ENCODE data around the gene COL2A1. TPM values are rescaled to one million over a fixed set of nuclear protein-coding genes. Genes with fewer than 3 reads are reported as not detected.

COL2A1 gene
- total RNA-seq, 1 donor from 2014 or later, result 1.9 TPM

DNA sequence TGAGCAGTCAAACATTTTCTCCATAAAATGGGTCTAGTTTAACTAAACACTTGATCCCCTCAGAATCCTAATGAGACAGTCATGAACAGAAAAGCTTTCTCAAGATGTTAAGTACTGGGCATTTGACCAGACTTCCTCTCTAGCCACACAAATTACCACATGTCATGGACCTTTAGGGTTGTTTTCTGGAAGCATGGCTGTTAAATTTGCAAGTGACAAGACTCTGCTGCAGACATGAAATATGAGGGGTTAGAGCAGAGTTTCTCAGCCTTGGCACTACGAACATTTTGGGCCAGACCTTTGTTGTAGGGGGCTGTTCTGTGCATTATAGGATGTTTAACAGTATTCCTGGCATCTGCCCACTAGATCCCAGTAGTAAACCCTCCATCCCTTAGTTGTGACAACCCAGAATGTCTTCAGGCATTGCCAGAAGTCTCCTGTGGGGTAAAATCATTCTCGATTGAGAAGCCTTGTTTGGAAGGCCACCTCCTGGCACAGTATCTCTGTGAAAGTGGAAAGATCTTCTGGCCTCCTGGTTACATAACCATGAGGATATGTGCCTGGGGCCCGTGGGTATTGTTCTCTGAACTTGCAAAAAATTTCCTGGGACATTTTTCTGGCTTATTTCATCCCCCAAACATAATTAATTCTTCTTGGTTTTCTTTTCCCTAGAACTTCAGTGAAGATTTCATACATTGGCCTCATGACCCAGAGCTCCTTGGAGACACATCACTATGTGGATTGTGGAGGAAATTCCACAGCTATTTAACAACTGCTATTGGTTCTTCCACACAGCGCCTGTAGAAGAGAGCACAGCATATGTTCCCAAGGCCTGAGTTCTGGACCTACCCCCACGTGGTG lies 36.6 kb downstream of the COL2A1 start:
- Mint-ChIP-seq H3K9me3 (ENCODE audit: unreplicated experiment) (no peaks in the 10 kb centered on the region), H3K36me3 (ENCODE audit: low read depth, unreplicated experiment) (no peaks in the 10 kb centered on the region), H3K4me3 (ENCODE audit: unreplicated experiment) (no peak overlapping the region), H3K4me1 (ENCODE audit: unreplicated experiment) (peaks cover 12% of the 10 kb centered on the region), H3K27me3 (ENCODE audit: unreplicated experiment) (peaks cover 7% of the 10 kb centered on the region), H3K27ac (ENCODE audit: unreplicated experiment) (no peak overlapping the region)
- TF ChIP-seq, protein P1, sequence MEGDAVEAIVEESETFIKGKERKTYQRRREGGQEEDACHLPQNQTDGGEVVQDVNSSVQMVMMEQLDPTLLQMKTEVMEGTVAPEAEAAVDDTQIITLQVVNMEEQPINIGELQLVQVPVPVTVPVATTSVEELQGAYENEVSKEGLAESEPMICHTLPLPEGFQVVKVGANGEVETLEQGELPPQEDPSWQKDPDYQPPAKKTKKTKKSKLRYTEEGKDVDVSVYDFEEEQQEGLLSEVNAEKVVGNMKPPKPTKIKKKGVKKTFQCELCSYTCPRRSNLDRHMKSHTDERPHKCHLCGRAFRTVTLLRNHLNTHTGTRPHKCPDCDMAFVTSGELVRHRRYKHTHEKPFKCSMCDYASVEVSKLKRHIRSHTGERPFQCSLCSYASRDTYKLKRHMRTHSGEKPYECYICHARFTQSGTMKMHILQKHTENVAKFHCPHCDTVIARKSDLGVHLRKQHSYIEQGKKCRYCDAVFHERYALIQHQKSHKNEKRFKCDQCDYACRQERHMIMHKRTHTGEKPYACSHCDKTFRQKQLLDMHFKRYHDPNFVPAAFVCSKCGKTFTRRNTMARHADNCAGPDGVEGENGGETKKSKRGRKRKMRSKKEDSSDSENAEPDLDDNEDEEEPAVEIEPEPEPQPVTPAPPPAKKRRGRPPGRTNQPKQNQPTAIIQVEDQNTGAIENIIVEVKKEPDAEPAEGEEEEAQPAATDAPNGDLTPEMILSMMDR (IDR thresholded peaks at IDR 0.05; ENCODE audit: unreplicated experiment), result no peak
- DNase-seq (ENCODE audit: low spot score), result no peak

DNA sequence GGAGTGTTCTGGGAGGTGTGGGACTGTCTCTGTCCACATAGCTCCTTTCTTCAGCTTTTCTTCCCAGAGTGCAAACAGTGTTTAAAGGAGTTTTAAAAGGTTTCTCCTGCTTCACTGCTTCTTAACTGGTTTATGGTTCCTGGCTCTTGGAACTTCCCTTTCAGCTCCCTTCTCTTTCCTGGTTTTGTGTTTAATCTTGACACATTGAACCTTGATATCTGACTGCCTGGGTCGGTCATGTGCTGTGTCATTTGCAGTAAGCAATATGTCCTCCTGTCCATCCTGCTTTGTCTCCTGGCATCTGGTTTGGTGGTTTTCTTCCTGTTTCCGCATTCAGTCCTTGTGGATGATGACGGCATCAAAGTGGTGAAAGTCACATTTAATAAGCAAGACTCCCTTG lies 38.7 kb downstream of the COL2A1 start:
- Mint-ChIP-seq H3K4me1 (ENCODE audit: unreplicated experiment) (peaks cover 12% of the 10 kb centered on the region), H3K27ac (ENCODE audit: unreplicated experiment) (no peak overlapping the region), H3K36me3 (ENCODE audit: low read depth, unreplicated experiment) (no peaks in the 10 kb centered on the region), H3K9me3 (ENCODE audit: unreplicated experiment) (no peaks in the 10 kb centered on the region), H3K27me3 (ENCODE audit: unreplicated experiment) (peaks cover 8% of the 10 kb centered on the region), H3K4me3 (ENCODE audit: unreplicated experiment) (peak overlapping the region; percentile 6)
- no peak for DNase-seq (ENCODE audit: low spot score)
- TF ChIP-seq, protein P1 (IDR thresholded peaks at IDR 0.05; ENCODE audit: unreplicated experiment), result no peak

DNA sequence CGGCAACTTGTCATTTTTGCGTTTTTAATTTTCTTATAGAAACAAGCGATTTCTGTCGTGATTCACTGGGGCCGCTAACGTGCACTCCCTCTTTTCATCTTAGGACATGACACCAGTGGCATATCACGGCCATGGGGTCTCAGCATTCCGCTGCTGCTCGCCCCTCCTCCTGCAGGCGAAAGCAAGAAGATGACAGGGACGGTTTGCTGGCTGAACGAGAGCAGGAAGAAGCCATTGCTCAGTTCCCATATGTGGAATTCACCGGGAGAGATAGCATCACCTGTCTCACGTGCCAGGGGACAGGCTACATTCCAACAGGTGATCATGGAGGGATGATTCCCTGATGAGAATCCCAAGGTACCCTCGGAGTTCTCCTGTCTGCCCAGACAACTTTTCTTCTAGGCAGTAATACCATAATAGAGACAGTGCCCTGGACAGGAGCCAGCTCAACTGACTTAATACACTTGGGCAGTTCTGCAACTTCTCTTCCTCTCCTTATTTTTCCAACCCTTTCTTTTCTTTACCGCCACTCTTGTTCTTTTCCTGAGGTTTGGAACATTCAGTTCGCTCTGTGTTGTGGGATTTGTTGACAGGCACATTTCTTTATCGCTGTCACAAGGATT lies 40.1 kb downstream of the COL2A1 start:
- TF ChIP-seq, protein P1 (IDR thresholded peaks at IDR 0.05; ENCODE audit: unreplicated experiment), result no peak
- no peak for DNase-seq (ENCODE audit: low spot score)
- Mint-ChIP-seq H3K27me3 (ENCODE audit: unreplicated experiment) (peaks cover 12% of the 10 kb centered on the region), H3K36me3 (ENCODE audit: low read depth, unreplicated experiment) (peaks cover 9% of the 10 kb centered on the region), H3K9me3 (ENCODE audit: unreplicated experiment) (peaks cover 8% of the 10 kb centered on the region), H3K4me1 (ENCODE audit: unreplicated experiment) (peaks cover 12% of the 10 kb centered on the region), H3K4me3 (ENCODE audit: unreplicated experiment) (peak overlapping the region; percentile 97), H3K27ac (ENCODE audit: unreplicated experiment) (no peak overlapping the region)

DNA sequence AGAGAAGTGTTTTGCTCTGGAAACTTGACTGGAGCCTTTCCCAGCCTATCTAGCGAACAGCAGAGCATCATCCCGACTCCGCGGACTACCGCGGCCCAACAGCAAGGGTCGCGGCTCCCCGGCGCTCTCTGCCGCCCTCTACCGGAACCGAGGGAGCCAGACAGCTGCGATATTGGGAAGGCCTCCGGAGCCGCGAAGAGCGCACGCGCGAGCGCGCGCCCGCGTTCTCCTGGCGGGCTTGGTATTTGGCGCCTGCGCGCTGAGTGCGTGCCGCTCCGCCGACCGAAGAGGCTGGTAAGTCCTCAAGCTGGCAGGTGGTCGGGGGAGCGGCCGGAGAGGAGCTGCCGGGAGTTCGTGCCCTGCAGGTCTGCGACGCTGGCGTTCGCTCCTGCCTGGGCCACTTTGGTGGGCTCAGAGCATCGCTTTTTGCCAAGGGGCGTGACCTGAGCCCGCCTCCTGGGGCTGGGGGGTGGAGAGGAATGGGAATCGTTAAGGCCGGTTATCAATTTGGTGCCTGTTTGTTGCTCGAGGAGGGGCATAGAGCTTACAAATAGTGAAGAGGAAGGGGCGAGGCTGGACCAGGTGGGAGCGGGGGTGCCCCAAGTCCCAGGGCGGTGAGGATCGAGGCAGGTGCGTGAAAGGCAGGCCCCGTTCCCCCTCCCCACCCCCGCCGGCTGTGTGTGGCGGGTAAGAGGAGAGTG lies 40.8 kb downstream of the COL2A1 start, which contains the start of gene TMEM106C:
Gene TMEM106C (plus strand): TSS at position 257 of the 701 bp plus-strand sequence. CDS start 641 bp downstream, outside the sequence.
- peaks cover 12% of the 10 kb centered on the region for H3K4me1 Mint-ChIP-seq (ENCODE audit: unreplicated experiment)
- peaks cover 8% of the 10 kb centered on the region for H3K9me3 Mint-ChIP-seq (ENCODE audit: unreplicated experiment)
- DNase-seq (ENCODE audit: low spot score), result peak; percentile 97
- H3K36me3 Mint-ChIP-seq (ENCODE audit: low read depth, unreplicated experiment), result peaks cover 9% of the 10 kb centered on the region
- no peak within 1 kb of the TSS for H3K27ac Mint-ChIP-seq (ENCODE audit: unreplicated experiment)
- peaks cover 13% of the 10 kb centered on the region for H3K27me3 Mint-ChIP-seq (ENCODE audit: unreplicated experiment)
- TF ChIP-seq, protein P1 (IDR thresholded peaks at IDR 0.05; ENCODE audit: unreplicated experiment), result peak; percentile 95
- H3K4me3 Mint-ChIP-seq (ENCODE audit: unreplicated experiment), result peak within 1 kb of the TSS; percentile 97

All from endothelial cell (in vitro differentiated cells).